SK-N-SH treated with all-trans-retinoic acid at 6 μM for 48 hours (cell line): ENCODE data around the gene MROH7.

ENCODE experiments used
- POU6F1 ChIP-seq: fragments of 250-450 bp; sonication (Bioruptor Pico); IDR thresholded peaks from 2 replicates; pipeline ENCODE4 v1.8.0; 2021; ENCODE audit warnings: low read depth, mild to moderate bottlenecking, moderate library complexity, borderline replicate concordance
- RARB ChIP-seq: fragments of 250-450 bp; sonication (Bioruptor Pico); IDR thresholded peaks from 2 replicates; pipeline ENCODE4 v1.8.0; 2021; ENCODE audit warnings: mild to moderate bottlenecking, moderate library complexity
- TSHZ2 ChIP-seq: fragments of 250-450 bp; sonication (Bioruptor Pico); IDR thresholded peaks from 2 replicates; pipeline ENCODE4 v1.5.0; 2020; ENCODE audit warnings: mild to moderate bottlenecking, moderate library complexity
- ZFP3 ChIP-seq: fragments of 250-450 bp; sonication (Bioruptor Pico); IDR thresholded peaks from 2 replicates; pipeline ENCODE4 v1.5.0; 2020; ENCODE audit warnings: mild to moderate bottlenecking, moderate library complexity
- ZFP30 ChIP-seq: fragments of 450-650 bp; formaldehyde crosslinking; IDR thresholded peaks from 2 replicates; pipeline ENCODE4 v1.5.0; 2022; ENCODE audit warnings: mild to moderate bottlenecking, moderate library complexity

GRCh38 chr1:54741531-54741930, 99.9 kb downstream of the MROH7 start:
- TF ChIP-seq TSHZ2 (CRISPR knock-in tag) = no peak
- TF ChIP-seq RARB (CRISPR knock-in tag) = no peak
- no peak for TF ChIP-seq ZFP3 (CRISPR knock-in tag)
- no peak for TF ChIP-seq POU6F1 (CRISPR knock-in tag)
- no peak for TF ChIP-seq ZFP30 (CRISPR knock-in tag)
